ENCODE data around the gene CRYGN.

Gene CRYGN

DNA sequence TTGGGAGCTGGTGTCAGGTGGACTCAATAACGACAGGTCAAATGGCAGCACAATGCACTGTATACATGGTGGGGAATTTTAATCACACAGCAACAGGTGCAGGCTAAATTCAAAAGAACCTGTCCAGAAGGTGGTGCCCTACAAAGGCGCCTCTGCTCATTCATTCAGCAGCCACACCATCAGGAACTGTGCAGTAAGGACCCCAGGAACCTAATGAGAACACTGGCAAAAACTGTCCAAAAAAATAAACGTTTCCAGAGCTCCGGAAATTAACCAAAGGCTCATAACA lies 21.9 kb upstream of the CRYGN start:
- Histone ChIP-seq H3K27ac (ENCODE audit: low read length) (no peak overlapping the region), H3K9ac (ENCODE audit: low read depth, low read length) (no peak overlapping the region), H3K4me1 (ENCODE audit: insufficient read depth, low read length) (no peaks in the 10 kb centered on the region), H3K4me3 (ENCODE audit: low read depth in 1 of 2, low read length in 2 of 2) (no peak overlapping the region), H3K79me2 (ENCODE audit: insufficient read depth, low read length) (no peaks in the 10 kb centered on the region), H3K4me2 (ENCODE audit: insufficient read depth, low read length) (no peak overlapping the region), H3K9me3 (ENCODE audit: insufficient read depth, low read length, severe bottlenecking) (peaks cover 31% of the 10 kb centered on the region), H4K20me1 (ENCODE audit: insufficient read depth, low read length) (no peaks in the 10 kb centered on the region), H3K36me3 (ENCODE audit: insufficient read depth, low read length) (peaks cover 30% of the 10 kb centered on the region), H2AFZ (ENCODE audit: low read depth, low read length) (no peak overlapping the region), H3K27me3 (ENCODE audit: insufficient read depth, low read length, poor library complexity) (no peaks in the 10 kb centered on the region)
- ATAC-seq (ENCODE audit: insufficient read depth, low read depth) (no peak), DNase-seq (no peak)
- TF ChIP-seq EZH2 (IDR thresholded peaks at IDR 0.05; ENCODE audit: borderline replicate concordance, low read depth, low read length, severe bottlenecking) = no peak
- TF ChIP-seq, protein P1, sequence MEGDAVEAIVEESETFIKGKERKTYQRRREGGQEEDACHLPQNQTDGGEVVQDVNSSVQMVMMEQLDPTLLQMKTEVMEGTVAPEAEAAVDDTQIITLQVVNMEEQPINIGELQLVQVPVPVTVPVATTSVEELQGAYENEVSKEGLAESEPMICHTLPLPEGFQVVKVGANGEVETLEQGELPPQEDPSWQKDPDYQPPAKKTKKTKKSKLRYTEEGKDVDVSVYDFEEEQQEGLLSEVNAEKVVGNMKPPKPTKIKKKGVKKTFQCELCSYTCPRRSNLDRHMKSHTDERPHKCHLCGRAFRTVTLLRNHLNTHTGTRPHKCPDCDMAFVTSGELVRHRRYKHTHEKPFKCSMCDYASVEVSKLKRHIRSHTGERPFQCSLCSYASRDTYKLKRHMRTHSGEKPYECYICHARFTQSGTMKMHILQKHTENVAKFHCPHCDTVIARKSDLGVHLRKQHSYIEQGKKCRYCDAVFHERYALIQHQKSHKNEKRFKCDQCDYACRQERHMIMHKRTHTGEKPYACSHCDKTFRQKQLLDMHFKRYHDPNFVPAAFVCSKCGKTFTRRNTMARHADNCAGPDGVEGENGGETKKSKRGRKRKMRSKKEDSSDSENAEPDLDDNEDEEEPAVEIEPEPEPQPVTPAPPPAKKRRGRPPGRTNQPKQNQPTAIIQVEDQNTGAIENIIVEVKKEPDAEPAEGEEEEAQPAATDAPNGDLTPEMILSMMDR (IDR thresholded peaks at IDR 0.05; ENCODE audit: borderline replicate concordance, extremely low read depth, low read length, poor library complexity, severe bottlenecking) = no peak

DNA sequence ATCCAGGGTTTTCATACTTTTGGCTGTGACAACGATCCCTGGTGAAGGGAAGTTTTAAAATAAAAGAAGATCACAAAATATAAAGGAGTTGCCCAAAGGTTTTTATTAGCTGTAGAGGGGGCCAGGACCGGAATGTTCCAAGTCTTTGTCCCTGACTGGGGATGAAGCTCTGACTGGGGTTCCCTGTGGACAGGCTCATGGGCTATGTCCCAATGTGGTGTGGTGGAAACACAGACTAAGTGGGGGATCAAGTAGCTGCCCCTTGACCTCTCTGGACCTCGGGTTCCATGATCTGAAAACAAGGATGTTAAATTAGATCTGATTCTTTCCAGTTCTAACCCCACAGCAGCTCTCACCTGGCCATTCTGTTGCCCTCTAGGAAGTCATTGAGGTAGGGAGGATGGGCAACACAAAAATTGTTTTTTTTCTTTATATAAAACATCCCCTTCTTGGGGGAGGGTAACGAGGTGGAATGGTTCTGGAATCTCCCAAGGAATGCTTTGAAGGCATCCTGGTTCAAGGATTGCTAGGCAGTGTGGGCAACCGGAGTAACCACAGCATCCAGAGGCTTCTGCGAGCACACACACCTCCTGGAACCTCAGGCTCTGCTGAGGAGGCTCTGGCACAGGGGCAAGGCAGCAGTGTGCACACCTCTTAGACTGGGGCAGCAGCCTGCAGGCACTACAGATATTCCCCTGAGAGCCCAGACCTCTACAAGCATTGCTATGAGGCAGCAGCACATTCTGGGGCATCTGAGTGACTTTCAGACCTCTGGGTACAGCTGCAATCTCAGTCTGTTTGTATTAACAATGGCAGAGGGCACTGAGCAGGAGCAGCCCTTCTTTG lies 21.4 kb upstream of the CRYGN start:
- ATAC-seq (ENCODE audit: insufficient read depth, low read depth) (no peak), DNase-seq (no peak)
- peaks cover 27% of the 10 kb centered on the region for H3K36me3 ChIP-seq (ENCODE audit: insufficient read depth, low read length)
- H3K9me3 ChIP-seq (ENCODE audit: insufficient read depth, low read length, severe bottlenecking) = peaks cover 31% of the 10 kb centered on the region
- no peak overlapping the region for H2AFZ ChIP-seq (ENCODE audit: low read depth, low read length)
- H3K4me2 ChIP-seq (ENCODE audit: insufficient read depth, low read length) = no peak overlapping the region
- H3K27ac ChIP-seq (ENCODE audit: low read length) = no peak overlapping the region
- H3K4me3 ChIP-seq (ENCODE audit: low read depth in 1 of 2, low read length in 2 of 2) = no peak overlapping the region
- no peak for TF ChIP-seq EZH2 (IDR thresholded peaks at IDR 0.05; ENCODE audit: borderline replicate concordance, low read depth, low read length, severe bottlenecking)
- TF ChIP-seq, protein P1 (IDR thresholded peaks at IDR 0.05; ENCODE audit: borderline replicate concordance, extremely low read depth, low read length, poor library complexity, severe bottlenecking) = no peak
- no peaks in the 10 kb centered on the region for H3K79me2 ChIP-seq (ENCODE audit: insufficient read depth, low read length)
- no peaks in the 10 kb centered on the region for H4K20me1 ChIP-seq (ENCODE audit: insufficient read depth, low read length)
- H3K4me1 ChIP-seq (ENCODE audit: insufficient read depth, low read length) = no peaks in the 10 kb centered on the region
- H3K27me3 ChIP-seq (ENCODE audit: insufficient read depth, low read length, poor library complexity) = no peaks in the 10 kb centered on the region
- H3K9ac ChIP-seq (ENCODE audit: low read depth, low read length) = no peak overlapping the region

DNA sequence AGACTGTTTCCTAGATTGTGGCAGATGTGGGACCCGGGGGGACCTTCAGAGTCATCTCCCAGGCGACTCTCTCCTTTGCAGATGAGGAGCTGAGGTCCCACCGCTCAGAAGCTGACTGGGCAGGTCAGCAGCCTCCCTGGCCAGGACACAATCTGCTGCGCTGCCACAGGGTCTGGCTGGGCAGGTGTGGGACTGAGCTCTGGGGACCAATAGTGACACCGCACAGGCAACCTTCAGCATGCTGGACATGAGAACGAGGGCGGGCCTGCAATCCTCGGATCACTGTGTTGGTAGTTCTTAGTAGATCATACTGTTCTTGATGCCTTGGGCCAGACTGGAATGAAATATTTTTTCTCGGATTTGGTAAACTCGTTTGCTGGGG lies 20.5 kb upstream of the CRYGN start:
- H3K4me1 ChIP-seq (ENCODE audit: insufficient read depth, low read length) = no peaks in the 10 kb centered on the region
- DNase-seq (no peak), ATAC-seq (ENCODE audit: insufficient read depth, low read depth) (no peak)
- TF ChIP-seq, protein P1 (IDR thresholded peaks at IDR 0.05; ENCODE audit: borderline replicate concordance, extremely low read depth, low read length, poor library complexity, severe bottlenecking) = no peak
- TF ChIP-seq EZH2 (IDR thresholded peaks at IDR 0.05; ENCODE audit: borderline replicate concordance, low read depth, low read length, severe bottlenecking) = no peak
- no peak overlapping the region for H3K4me2 ChIP-seq (ENCODE audit: insufficient read depth, low read length)
- no peaks in the 10 kb centered on the region for H3K27me3 ChIP-seq (ENCODE audit: insufficient read depth, low read length, poor library complexity)
- H3K4me3 ChIP-seq (ENCODE audit: low read depth in 1 of 2, low read length in 2 of 2) = no peak overlapping the region
- no peak overlapping the region for H3K9ac ChIP-seq (ENCODE audit: low read depth, low read length)
- no peak overlapping the region for H2AFZ ChIP-seq (ENCODE audit: low read depth, low read length)
- H4K20me1 ChIP-seq (ENCODE audit: insufficient read depth, low read length) = no peaks in the 10 kb centered on the region
- H3K36me3 ChIP-seq (ENCODE audit: insufficient read depth, low read length) = peaks cover 18% of the 10 kb centered on the region
- peaks cover 31% of the 10 kb centered on the region for H3K9me3 ChIP-seq (ENCODE audit: insufficient read depth, low read length, severe bottlenecking)
- no peaks in the 10 kb centered on the region for H3K79me2 ChIP-seq (ENCODE audit: insufficient read depth, low read length)
- H3K27ac ChIP-seq (ENCODE audit: low read length) = no peak overlapping the region

Measured in DND-41 (cell line).